Activated CD4-positive, alpha-beta memory T cell treated with anti-CD3 and anti-CD28 coated beads for 36 hours (primary cell): ENCODE measurements around the gene ATP8A2. TPM values are rescaled to one million over a fixed set of nuclear protein-coding genes. Genes with fewer than 3 reads are reported as not detected.

Source experiments
- CTCF ChIA-PET: fragments of 350-600 bp; sonication (Branson Sonifier 250); formaldehyde crosslinking; loops from one replicate; lab custom pipeline; 2021; ENCODE audit warnings: antibody characterized with exemption, inconsistent platforms; lab: Charles Lee
- POLR2A ChIA-PET: fragments of 350-600 bp; sonication (Branson Sonifier 250); formaldehyde crosslinking; loops from one replicate; lab custom pipeline; 2021; ENCODE audit warnings: antibody characterized with exemption; lab: Charles Lee
- DNase-seq: peaks from one replicate; pipeline ENCODE4 v3.0.0-alpha.2; 2020
- H3K27ac Mint-ChIP-seq: one replicate; pipeline ENCODE4 v1.8.0; 2021; ENCODE audit warnings: mixed read lengths
- H3K27me3 Mint-ChIP-seq: one replicate; pipeline ENCODE4 v1.8.0; 2021; ENCODE audit warnings: mixed read lengths
- H3K36me3 Mint-ChIP-seq: one replicate; pipeline ENCODE4 v1.8.0; 2021; ENCODE audit warnings: mixed read lengths
- H3K4me1 Mint-ChIP-seq: one replicate; pipeline ENCODE4 v1.8.0; 2021; ENCODE audit warnings: low read depth, mixed read lengths
- H3K4me3 Mint-ChIP-seq: one replicate; pipeline ENCODE4 v1.8.0; 2021; ENCODE audit warnings: mild to moderate bottlenecking, mixed read lengths
- H3K9me3 Mint-ChIP-seq: one replicate; pipeline ENCODE4 v1.8.0; 2021; ENCODE audit warnings: mixed read lengths
- intact Hi-C: fragments of 100-400 bp; cut with micrococcal nuclease; formaldehyde crosslinking; loops from one replicate; pipeline ENCODE4 v1.15.1; 2023
- total RNA-seq, 2 experiments: library from RNA; stranded (reverse); gene quantifications; one replicate each; pipeline ENCODE4 v1.2.3, GENCODE V29; 2021

Gene ATP8A2
- total RNA-seq, 2 experiments from 2014 or later: 0.22 to 0.29 TPM

GRCh38 chr13:25432691-25433090, 60.9 kb downstream of the ATP8A2 start:
- no peak overlapping the region for H3K27ac Mint-ChIP-seq
- H3K27me3 Mint-ChIP-seq: peaks cover 18% of the 10 kb centered on the region
- ChIA-PET CTCF (no interaction called here), POLR2A (no interaction called here)
- H3K4me1 Mint-ChIP-seq: no peaks in the 10 kb centered on the region
- DNase-seq: no peak
- H3K36me3 Mint-ChIP-seq: no peaks in the 10 kb centered on the region
- intact Hi-C loops: no loop called here
- H3K4me3 Mint-ChIP-seq: no peak overlapping the region
- H3K9me3 Mint-ChIP-seq: no peaks in the 10 kb centered on the region

- H3K27me3 Mint-ChIP-seq: peaks cover 26% of the 10 kb centered on the region
- no peaks in the 10 kb centered on the region for H3K9me3 Mint-ChIP-seq
These were observed 68.3 kb downstream of the ATP8A2 start for GRCh38 chr13:25440061-25440460.

GRCh38 chr13:25446261-25446660, 74.5 kb downstream of the ATP8A2 start:
- Mint-ChIP-seq H3K27me3 (peaks cover 17% of the 10 kb centered on the region), H3K4me1 (no peaks in the 10 kb centered on the region), H3K36me3 (no peaks in the 10 kb centered on the region), H3K27ac (no peak overlapping the region), H3K4me3 (no peak overlapping the region), H3K9me3 (no peaks in the 10 kb centered on the region)
- POLR2A ChIA-PET: no interaction called here
- CTCF ChIA-PET: no interaction called here
- no peak for DNase-seq
- intact Hi-C loops: no loop called here

More at GRCh38 chr13:25440061-25440460, 68.3 kb downstream of the ATP8A2 start:
- no peaks in the 10 kb centered on the region for H3K4me1 Mint-ChIP-seq
- no peak overlapping the region for H3K4me3 Mint-ChIP-seq
- no peak overlapping the region for H3K27ac Mint-ChIP-seq
- ChIA-PET CTCF (no interaction called here), POLR2A (no interaction called here)
- DNase-seq: no peak
- H3K36me3 Mint-ChIP-seq: no peaks in the 10 kb centered on the region
- intact Hi-C loops: no loop called here

- no peaks in the 10 kb centered on the region for H3K36me3 Mint-ChIP-seq
- H3K27ac Mint-ChIP-seq: no peak overlapping the region
- no peak for DNase-seq
- no peaks in the 10 kb centered on the region for H3K9me3 Mint-ChIP-seq
- no peaks in the 10 kb centered on the region for H3K4me1 Mint-ChIP-seq
- ChIA-PET CTCF (no interaction called here), POLR2A (no interaction called here)
- peaks cover 20% of the 10 kb centered on the region for H3K27me3 Mint-ChIP-seq
- no peak overlapping the region for H3K4me3 Mint-ChIP-seq
- intact Hi-C loops: no loop called here
These were observed 75.6 kb downstream of the ATP8A2 start for GRCh38 chr13:25447396-25447795.

GRCh38 chr13:25453850-25454365, 82.1 kb downstream of the ATP8A2 start:
- Mint-ChIP-seq H3K4me3 (no peak overlapping the region), H3K27ac (no peak overlapping the region), H3K36me3 (no peaks in the 10 kb centered on the region), H3K27me3 (peaks cover 12% of the 10 kb centered on the region), H3K9me3 (no peaks in the 10 kb centered on the region), H3K4me1 (no peaks in the 10 kb centered on the region)
- ChIA-PET CTCF (no interaction called here), POLR2A (no interaction called here)
- intact Hi-C loops: no loop called here
- no peak for DNase-seq

GRCh38 chr13:25455146-25455545, 83.4 kb downstream of the ATP8A2 start:
- CTCF ChIA-PET: interaction anchor here (0.6 kb wide), 1 partner anchor 79 kb away, joined by 3 read pairs; no protein-coding TSS in a partner anchor
- no peak overlapping the region for H3K27ac Mint-ChIP-seq
- H3K4me3 Mint-ChIP-seq: no peak overlapping the region
- H3K27me3 Mint-ChIP-seq: peaks cover 13% of the 10 kb centered on the region
- intact Hi-C loops: no loop called here
- H3K4me1 Mint-ChIP-seq: no peaks in the 10 kb centered on the region
- no peak for DNase-seq
- H3K36me3 Mint-ChIP-seq: no peaks in the 10 kb centered on the region
- no peaks in the 10 kb centered on the region for H3K9me3 Mint-ChIP-seq
- POLR2A ChIA-PET: no interaction called here

GRCh38 chr13:25457566-25457965, 85.8 kb downstream of the ATP8A2 start:
- no peak for DNase-seq
- H3K27ac Mint-ChIP-seq: no peak overlapping the region
- ChIA-PET POLR2A (no interaction called here), CTCF (no interaction called here)
- intact Hi-C loops: no loop called here
- H3K4me3 Mint-ChIP-seq: no peak overlapping the region
- no peaks in the 10 kb centered on the region for H3K9me3 Mint-ChIP-seq
- H3K36me3 Mint-ChIP-seq: no peaks in the 10 kb centered on the region
- H3K4me1 Mint-ChIP-seq: no peaks in the 10 kb centered on the region
- peaks cover 12% of the 10 kb centered on the region for H3K27me3 Mint-ChIP-seq

GRCh38 chr13:25462301-25463125, 90.7 kb downstream of the ATP8A2 start:
- Mint-ChIP-seq H3K4me1 (no peaks in the 10 kb centered on the region), H3K9me3 (no peaks in the 10 kb centered on the region), H3K4me3 (no peak overlapping the region), H3K27me3 (peaks cover 27% of the 10 kb centered on the region), H3K27ac (no peak overlapping the region), H3K36me3 (no peaks in the 10 kb centered on the region)
- ChIA-PET CTCF (no interaction called here), POLR2A (no interaction called here)
- DNase-seq: no peak
- intact Hi-C loops: no loop called here

- no peaks in the 10 kb centered on the region for H3K36me3 Mint-ChIP-seq
- no peak overlapping the region for H3K27ac Mint-ChIP-seq
These were observed 91.7 kb downstream of the ATP8A2 start for GRCh38 chr13:25463496-25463895.

GRCh38 chr13:25466880-25467279, 95.1 kb downstream of the ATP8A2 start:
- DNase-seq: no peak
- Mint-ChIP-seq H3K27ac (no peak overlapping the region), H3K4me1 (peaks cover 5% of the 10 kb centered on the region), H3K36me3 (no peaks in the 10 kb centered on the region), H3K9me3 (no peaks in the 10 kb centered on the region), H3K4me3 (no peak overlapping the region), H3K27me3 (peaks cover 48% of the 10 kb centered on the region)
- CTCF ChIA-PET: no interaction called here
- intact Hi-C loops: no loop called here
- POLR2A ChIA-PET: no interaction called here

More at GRCh38 chr13:25463496-25463895, 91.7 kb downstream of the ATP8A2 start:
- ChIA-PET POLR2A (no interaction called here), CTCF (no interaction called here)
- no peak overlapping the region for H3K4me3 Mint-ChIP-seq
- intact Hi-C loops: no loop called here
- no peaks in the 10 kb centered on the region for H3K4me1 Mint-ChIP-seq
- DNase-seq: no peak
- H3K27me3 Mint-ChIP-seq: peaks cover 35% of the 10 kb centered on the region
- H3K9me3 Mint-ChIP-seq: no peaks in the 10 kb centered on the region

GRCh38 chr13:25468325-25469168, 96.8 kb downstream of the ATP8A2 start:
- Mint-ChIP-seq H3K27ac (no peak overlapping the region), H3K9me3 (no peaks in the 10 kb centered on the region), H3K4me3 (no peak overlapping the region), H3K4me1 (peaks cover 5% of the 10 kb centered on the region), H3K36me3 (no peaks in the 10 kb centered on the region), H3K27me3 (peaks cover 47% of the 10 kb centered on the region)
- peak; percentile 23 for DNase-seq
- intact Hi-C loops: no loop called here
- ChIA-PET POLR2A (no interaction called here), CTCF (no interaction called here)

GRCh38 chr13:25469169-25469525, 97.4 kb downstream of the ATP8A2 start:
- intact Hi-C loops: no loop called here
- POLR2A ChIA-PET: no interaction called here
- no peaks in the 10 kb centered on the region for H3K9me3 Mint-ChIP-seq
- H3K27me3 Mint-ChIP-seq: peaks cover 47% of the 10 kb centered on the region
- CTCF ChIA-PET: no interaction called here
- no peaks in the 10 kb centered on the region for H3K36me3 Mint-ChIP-seq
- no peak overlapping the region for H3K4me3 Mint-ChIP-seq
- H3K4me1 Mint-ChIP-seq: peaks cover 5% of the 10 kb centered on the region
- H3K27ac Mint-ChIP-seq: no peak overlapping the region
- DNase-seq: no peak
